Measurements from ENCODE around the gene ANKFN1.

Gene ANKFN1

DNA sequence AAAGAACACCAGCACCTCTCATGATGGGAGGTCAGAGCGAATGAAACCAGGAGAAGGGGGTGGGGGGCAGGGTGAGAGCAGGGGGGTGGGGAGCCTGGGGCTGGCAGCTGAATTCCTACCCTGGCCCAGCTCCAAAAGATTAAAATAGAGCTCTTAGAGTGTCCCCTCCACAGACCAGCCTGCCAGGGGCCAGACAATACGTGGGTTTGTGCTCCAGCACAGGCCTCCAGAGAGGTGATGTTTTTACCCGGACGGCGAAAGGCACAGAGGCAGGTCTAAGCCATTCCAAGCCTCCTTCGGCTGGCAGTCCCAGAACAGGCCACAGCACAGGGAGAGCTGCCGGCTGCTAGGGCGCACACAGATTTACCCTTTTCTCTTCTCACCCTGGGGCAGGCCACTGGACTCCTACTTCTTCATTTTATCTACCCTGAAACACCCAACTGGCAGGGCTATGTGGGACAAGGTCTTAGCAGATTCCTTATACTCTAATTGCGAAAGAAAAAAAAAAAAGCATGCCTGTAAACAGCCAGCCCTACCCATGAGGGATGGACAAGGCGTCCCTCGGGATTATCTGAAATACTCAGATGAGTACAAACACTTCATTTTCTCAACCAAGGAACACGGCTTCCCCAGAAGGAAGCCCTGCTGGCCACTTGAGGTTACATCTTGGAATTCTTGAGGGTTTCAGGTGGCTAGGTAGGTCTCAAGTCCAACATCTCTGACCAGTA is 368.3 kb downstream of the ANKFN1 start:
- no peaks in the 10 kb centered on the region for H3K9me2 ChIP-seq (replicated peaks; ENCODE audit: insufficient read depth, low read length)
- no peaks in the 10 kb centered on the region for H4K20me1 ChIP-seq (ENCODE audit: low read depth, low read length)
- H2AFZ ChIP-seq (ENCODE audit: low read depth, low read length, severe bottlenecking): no peak overlapping the region
- H3K27ac ChIP-seq (ENCODE audit: low read depth, low read length): no peak overlapping the region
- no peak overlapping the region for H3K4me3 ChIP-seq (ENCODE audit: insufficient read depth, low read length, poor library complexity, severe bottlenecking)
- H3K9ac ChIP-seq (ENCODE audit: low read length): no peak overlapping the region
- no peak for TF ChIP-seq CTCF (IDR thresholded peaks at IDR 0.05; ENCODE audit: insufficient read depth, low read length, poor library complexity, severe bottlenecking)
- H3K4me2 ChIP-seq (ENCODE audit: low read depth, low read length, poor library complexity, severe bottlenecking): no peak overlapping the region
- H3F3A ChIP-seq (ENCODE audit: insufficient read depth): no peaks in the 10 kb centered on the region
- H3K36me3 ChIP-seq (ENCODE audit: low read length): no peaks in the 10 kb centered on the region
- no peaks in the 10 kb centered on the region for H3K9me3 ChIP-seq (ENCODE audit: insufficient read depth, low read length)
- no peaks in the 10 kb centered on the region for H3K27me3 ChIP-seq (ENCODE audit: low read length)
- no peaks in the 10 kb centered on the region for H3K79me2 ChIP-seq (ENCODE audit: insufficient read depth, low read length)

- H3K9ac ChIP-seq (ENCODE audit: low read length): no peak overlapping the region
- no peaks in the 10 kb centered on the region for H3F3A ChIP-seq (ENCODE audit: insufficient read depth)
- H4K20me1 ChIP-seq (ENCODE audit: low read depth, low read length): no peaks in the 10 kb centered on the region
- no peaks in the 10 kb centered on the region for H3K9me2 ChIP-seq (replicated peaks; ENCODE audit: insufficient read depth, low read length)
- H3K36me3 ChIP-seq (ENCODE audit: low read length): no peaks in the 10 kb centered on the region
- TF ChIP-seq CTCF (IDR thresholded peaks at IDR 0.05; ENCODE audit: insufficient read depth, low read length, poor library complexity, severe bottlenecking) (no peak), EZH2phosphoT487 (conservative IDR thresholded peaks at IDR 0.05; ENCODE audit: low read length) (no peak)
- H3K4me2 ChIP-seq (ENCODE audit: low read depth, low read length, poor library complexity, severe bottlenecking): no peak overlapping the region
- H3K4me3 ChIP-seq (ENCODE audit: insufficient read depth, low read length, poor library complexity, severe bottlenecking): no peak overlapping the region
- no peak overlapping the region for H3K27ac ChIP-seq (ENCODE audit: low read depth, low read length)
- no peaks in the 10 kb centered on the region for H3K79me2 ChIP-seq (ENCODE audit: insufficient read depth, low read length)
- no peaks in the 10 kb centered on the region for H3K27me3 ChIP-seq (ENCODE audit: low read length)
- no peaks in the 10 kb centered on the region for H3K9me3 ChIP-seq (ENCODE audit: insufficient read depth, low read length)
- no peak overlapping the region for H2AFZ ChIP-seq (ENCODE audit: low read depth, low read length, severe bottlenecking)
These were observed 369.8 kb downstream of the ANKFN1 start for GRCh38 chr17:56523042-56523441.

DNA sequence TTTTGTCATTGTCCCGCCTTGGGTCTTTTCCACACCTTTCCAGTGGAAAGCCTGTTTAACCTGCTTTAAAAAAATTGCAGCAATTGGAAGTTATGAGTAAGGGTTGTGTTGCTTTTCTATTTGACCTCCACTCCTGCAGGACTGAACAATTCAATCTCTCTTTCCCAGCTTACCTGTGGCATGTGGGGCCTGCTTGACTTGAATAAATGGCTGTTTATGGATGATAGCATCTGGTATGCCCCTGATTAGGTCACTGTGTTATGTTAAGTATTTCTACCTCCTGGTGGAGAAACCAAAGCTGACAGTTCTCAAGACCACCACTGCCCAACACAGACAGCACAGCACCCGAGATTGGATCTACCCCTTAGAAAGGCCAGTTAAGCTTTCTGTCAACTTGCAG is 375.4 kb downstream of the ANKFN1 start:
- Histone ChIP-seq H2AFZ (ENCODE audit: low read depth, low read length, severe bottlenecking) (no peak overlapping the region), H3K27ac (ENCODE audit: low read depth, low read length) (no peak overlapping the region), H3K27me3 (ENCODE audit: low read length) (no peaks in the 10 kb centered on the region; the same call in 1 of the 2 replicates), H3F3A (ENCODE audit: insufficient read depth) (no peaks in the 10 kb centered on the region), H3K79me2 (ENCODE audit: insufficient read depth, low read length) (no peaks in the 10 kb centered on the region), H3K4me3 (ENCODE audit: insufficient read depth, low read length, poor library complexity, severe bottlenecking) (no peak overlapping the region), H3K4me2 (ENCODE audit: low read depth, low read length, poor library complexity, severe bottlenecking) (no peak overlapping the region), H3K36me3 (ENCODE audit: low read length) (no peaks in the 10 kb centered on the region), H3K9me2 (replicated peaks; ENCODE audit: insufficient read depth, low read length) (no peaks in the 10 kb centered on the region), H3K9me3 (ENCODE audit: insufficient read depth, low read length) (no peaks in the 10 kb centered on the region), H4K20me1 (ENCODE audit: low read depth, low read length) (no peaks in the 10 kb centered on the region), H3K9ac (ENCODE audit: low read length) (no peak overlapping the region)
- TF ChIP-seq CTCF (IDR thresholded peaks at IDR 0.05; ENCODE audit: insufficient read depth, low read length, poor library complexity, severe bottlenecking): no peak
- TF ChIP-seq EZH2phosphoT487 (conservative IDR thresholded peaks at IDR 0.05; ENCODE audit: low read length): no peak

Data from SU-DHL-6 (cell line).